Thyroid gland (tissue), 4 donors: ENCODE measurements around the gene SLC2A5. TPM values are rescaled to one million over a fixed set of nuclear protein-coding genes. Genes with fewer than 3 reads are reported as not detected.

ENCODE experiments used
- DNase-seq, 2 donors: peaks; one replicate each; pipeline ENCODE4 v3.0.0-alpha.2; 2019
- H3K27ac ChIP-seq, 3 donors: fragments of 200-600 bp; sonication (generic); 1 replicate in 2 of 3; 2 replicates in 1 of 3; pipeline ENCODE4 v1.5.1; 2016 to 2019; ENCODE audit warnings: mild to moderate bottlenecking in 1 of 3, moderate library complexity in 1 of 3
- H3K27me3 ChIP-seq: fragments of 200-600 bp; sonication (generic); one replicate; pipeline ENCODE4 v1.5.1; 2019
- H3K36me3 ChIP-seq, 2 donors: fragments of 200-600 bp; sonication (generic); one replicate each; pipeline ENCODE4 v1.5.1; 2016 to 2019
- H3K4me1 ChIP-seq, 2 donors: fragments of 200-600 bp; sonication (generic); one replicate each; pipeline ENCODE4 v1.5.1; 2017 to 2019
- H3K4me3 ChIP-seq, 3 donors: fragments of 200-600 bp; sonication (generic); replicated peaks in 1 of 3; 1 replicate in 2 of 3; 2 replicates in 1 of 3; pipeline ENCODE4 v1.5.1; 2016; ENCODE audit warnings: mild to moderate bottlenecking in 1 of 3
- H3K9me3 ChIP-seq: fragments of 200-600 bp; sonication (generic); one replicate; pipeline ENCODE4 v1.5.1; 2017
- POLR2A ChIP-seq, 2 donors: fragments of 450-650 bp; IDR thresholded peaks; one replicate each; pipeline ENCODE4 v1.6.1; 2017; ENCODE audit warnings: antibody characterized with exemption in 2 of 2, mild to moderate bottlenecking in 2 of 2, moderate library complexity in 1 of 2
- WGBS, 2 donors: methylation state at CpG; one replicate each; pipeline ENCODE4 v1.1.5; 2017; 5-methylcytosine and 5-hydroxymethylcytosine counted together
- intact Hi-C: fragments of 100-400 bp; cut with DNase I; formaldehyde crosslinking; loops from one replicate; pipeline ENCODE4 v1.15.1; 2023
- total RNA-seq, 4 donors: library from RNA; depleted of rRNA; stranded (reverse); fragments of >200 nt; gene quantifications; one replicate each; pipeline ENCODE4 v1.2.3, GENCODE V29; 2016
- TF ChIP-seq, protein P1 (sequence below), 6 experiments: fragments of 200-600 bp in 3 of 6; fragments of 450-650 bp in 3 of 6; sonication (generic) in 3 of 6; IDR thresholded peaks; one replicate each; pipeline ENCODE4 v1.5.1; 2016 to 2019; ENCODE audit warnings: antibody characterized with exemption in 6 of 6, mild to moderate bottlenecking in 2 of 6, inconsistent platforms in 1 of 6, moderate library complexity in 1 of 6

The SLC2A5 gene
- total RNA-seq, 4 donors from 2014 or later = 0.73 to 1.1 (median 0.88) TPM

DNA sequence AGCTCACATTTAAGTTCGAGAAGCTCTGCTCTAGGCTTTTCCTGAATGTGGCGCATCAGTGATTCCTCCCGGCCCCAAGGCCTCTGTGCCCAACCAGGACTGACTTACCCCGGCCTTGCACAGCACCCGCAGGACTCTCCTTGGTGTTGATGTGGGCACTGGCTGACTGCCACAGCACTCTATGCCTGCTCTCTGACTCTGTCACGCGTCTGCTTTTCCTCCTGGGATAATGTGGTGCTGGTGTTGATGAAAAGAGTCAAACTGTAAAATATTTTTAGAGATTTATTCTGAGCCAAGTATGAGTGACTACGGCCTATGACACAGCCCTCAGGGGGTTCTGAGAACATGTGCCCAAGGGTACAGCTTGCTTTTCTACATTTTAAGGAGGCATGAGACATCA lies 15.5 kb upstream of the SLC2A5 start:
- WGBS, 2 donors = 33 to 50% methylated on average over 8 of the region's 8 CpGs
- Histone ChIP-seq H3K27me3 (no peaks in the 10 kb centered on the region), H3K9me3 (no peaks in the 10 kb centered on the region), H3K36me3 (no peaks in the 10 kb centered on the region), H3K27ac (no peak overlapping the region), H3K4me1 (peaks cover 0 to 20% of the 10 kb centered on the region in 2 donors), H3K4me3 (no peak overlapping the region)
- no peak for TF ChIP-seq POLR2A (IDR thresholded peaks at IDR 0.05)
- TF ChIP-seq, protein P1, sequence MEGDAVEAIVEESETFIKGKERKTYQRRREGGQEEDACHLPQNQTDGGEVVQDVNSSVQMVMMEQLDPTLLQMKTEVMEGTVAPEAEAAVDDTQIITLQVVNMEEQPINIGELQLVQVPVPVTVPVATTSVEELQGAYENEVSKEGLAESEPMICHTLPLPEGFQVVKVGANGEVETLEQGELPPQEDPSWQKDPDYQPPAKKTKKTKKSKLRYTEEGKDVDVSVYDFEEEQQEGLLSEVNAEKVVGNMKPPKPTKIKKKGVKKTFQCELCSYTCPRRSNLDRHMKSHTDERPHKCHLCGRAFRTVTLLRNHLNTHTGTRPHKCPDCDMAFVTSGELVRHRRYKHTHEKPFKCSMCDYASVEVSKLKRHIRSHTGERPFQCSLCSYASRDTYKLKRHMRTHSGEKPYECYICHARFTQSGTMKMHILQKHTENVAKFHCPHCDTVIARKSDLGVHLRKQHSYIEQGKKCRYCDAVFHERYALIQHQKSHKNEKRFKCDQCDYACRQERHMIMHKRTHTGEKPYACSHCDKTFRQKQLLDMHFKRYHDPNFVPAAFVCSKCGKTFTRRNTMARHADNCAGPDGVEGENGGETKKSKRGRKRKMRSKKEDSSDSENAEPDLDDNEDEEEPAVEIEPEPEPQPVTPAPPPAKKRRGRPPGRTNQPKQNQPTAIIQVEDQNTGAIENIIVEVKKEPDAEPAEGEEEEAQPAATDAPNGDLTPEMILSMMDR (IDR thresholded peaks at IDR 0.05) = no peak
- peak; percentile 76 to 82 for DNase-seq
- intact Hi-C loops = no loop called here

DNA sequence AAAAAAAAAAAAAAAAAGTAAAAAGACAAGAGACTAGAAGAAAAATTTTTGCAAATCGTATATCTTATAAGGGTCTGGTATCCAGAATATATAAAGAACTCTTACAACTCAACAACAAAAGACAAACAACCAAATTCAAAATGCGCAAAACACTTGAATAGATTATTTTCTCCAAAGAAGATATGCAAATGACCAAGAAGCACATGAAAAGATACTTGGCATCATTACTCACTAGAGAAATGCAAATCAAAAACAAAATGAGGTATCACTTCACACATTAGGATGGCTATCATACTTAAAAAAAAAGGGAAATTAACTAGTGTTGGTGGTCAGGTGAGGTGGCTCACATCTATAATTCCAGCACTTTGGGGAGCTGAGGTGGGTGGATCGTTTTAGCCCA lies 12.0 kb upstream of the SLC2A5 start:
- Histone ChIP-seq H3K27me3 (no peaks in the 10 kb centered on the region), H3K4me1 (peaks cover 0 to 17% of the 10 kb centered on the region in 2 donors), H3K9me3 (no peaks in the 10 kb centered on the region)

DNA sequence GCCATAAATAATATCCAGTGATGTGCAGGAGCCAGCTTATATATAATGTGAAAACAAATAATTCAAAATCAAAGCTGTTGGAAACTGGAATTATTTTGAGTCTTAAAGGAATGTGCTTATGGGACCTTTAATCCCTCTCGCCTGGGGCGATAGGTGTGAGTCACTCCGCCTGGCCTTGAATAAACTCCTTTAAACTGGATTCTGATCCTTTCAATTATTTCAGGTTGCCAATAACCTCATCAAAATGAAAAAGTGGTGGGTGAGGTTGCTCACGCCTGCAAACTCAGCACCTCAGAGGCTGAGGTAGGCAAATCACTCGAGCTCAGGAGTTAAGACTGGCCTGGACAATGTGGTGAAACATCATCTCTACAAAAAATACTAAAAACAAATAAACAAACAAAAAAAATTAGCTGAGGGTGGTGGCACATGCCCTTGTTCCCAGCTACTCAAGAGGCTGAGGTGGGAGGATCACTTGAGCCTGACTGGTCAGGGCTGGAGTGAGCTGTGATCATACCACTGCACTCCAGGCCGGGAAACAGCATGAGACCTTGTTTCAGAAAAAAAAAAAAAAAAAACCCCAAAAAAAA lies 11.4 kb upstream of the SLC2A5 start:
- Histone ChIP-seq H3K4me3 (no peak overlapping the region), H3K27ac (no peak overlapping the region), H3K36me3 (no peaks in the 10 kb centered on the region), H3K27me3 (no peaks in the 10 kb centered on the region), H3K4me1 (peaks cover 0 to 14% of the 10 kb centered on the region in 2 donors), H3K9me3 (no peaks in the 10 kb centered on the region)
- 82 to 86% methylated on average over 6 of the region's 6 CpGs for WGBS, 2 donors
- intact Hi-C loops = no loop called here
- TF ChIP-seq, protein P1 (IDR thresholded peaks at IDR 0.05) = no peak
- no peak for TF ChIP-seq POLR2A (IDR thresholded peaks at IDR 0.05)
- DNase-seq = peak; percentile 44 to 53

More for the DNA sequence above, 12.0 kb upstream of the SLC2A5 start:
- DNase-seq = no peak
- no peak overlapping the region for H3K27ac ChIP-seq
- no peak overlapping the region for H3K4me3 ChIP-seq
- intact Hi-C loops = no loop called here
- 88 to 89% methylated on average over 3 of the region's 3 CpGs for WGBS, 2 donors
- H3K36me3 ChIP-seq = no peaks in the 10 kb centered on the region
- no peak for TF ChIP-seq POLR2A (IDR thresholded peaks at IDR 0.05)
- TF ChIP-seq, protein P1 (IDR thresholded peaks at IDR 0.05) = no peak

DNA sequence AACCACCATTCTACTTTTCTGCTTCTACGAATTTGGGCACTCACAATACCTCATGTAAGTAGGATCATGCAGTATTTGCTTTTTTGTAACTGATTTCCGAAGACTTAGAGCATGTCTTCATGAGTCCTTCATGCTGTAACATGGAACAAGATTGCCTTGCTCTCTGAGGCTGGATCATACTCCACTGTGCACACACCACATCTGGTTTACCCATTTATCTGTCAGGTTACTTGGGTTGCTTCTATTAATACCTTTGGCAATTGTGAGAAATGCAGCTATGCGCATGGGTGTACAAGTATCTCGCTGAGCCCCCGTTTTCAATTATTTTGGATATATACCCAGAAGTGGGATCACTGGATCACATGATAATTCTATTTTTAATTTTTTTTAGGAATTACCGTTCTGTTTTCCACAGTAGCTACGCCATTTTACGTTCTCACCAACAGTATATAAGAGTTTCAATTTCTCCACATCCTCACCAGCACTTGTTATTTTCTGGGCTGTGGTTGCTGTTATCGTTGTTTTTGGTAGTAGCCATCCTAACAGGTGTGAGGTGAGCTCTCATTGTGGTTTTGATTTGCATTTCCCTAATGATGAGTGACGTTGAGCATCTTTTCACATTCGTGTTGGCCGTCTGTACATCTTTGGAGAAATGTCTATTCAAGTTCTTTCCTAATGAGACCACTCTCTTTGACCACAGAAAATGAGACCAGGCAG lies 10.7 kb upstream of the SLC2A5 start:
- Histone ChIP-seq H3K27me3 (no peaks in the 10 kb centered on the region), H3K4me1 (peaks cover 0 to 8% of the 10 kb centered on the region in 2 donors), H3K4me3 (no peak overlapping the region), H3K36me3 (no peaks in the 10 kb centered on the region), H3K9me3 (no peaks in the 10 kb centered on the region), H3K27ac (no peak overlapping the region)
- no peak for TF ChIP-seq POLR2A (IDR thresholded peaks at IDR 0.05)
- TF ChIP-seq, protein P1 (IDR thresholded peaks at IDR 0.05) = no peak
- 87 to 92% methylated on average over 12 of the region's 12 CpGs for WGBS, 2 donors
- no peak for DNase-seq
- intact Hi-C loops = no loop called here
